Measurements from ENCODE around the gene SYT1. TPM values are rescaled to one million over a fixed set of nuclear protein-coding genes. Genes with fewer than 3 reads are reported as not detected.

The SYT1 gene
- total and polyA plus RNA-seq, 2 experiments from 2014 or later = 48.7 to 51.7 TPM

DNA sequence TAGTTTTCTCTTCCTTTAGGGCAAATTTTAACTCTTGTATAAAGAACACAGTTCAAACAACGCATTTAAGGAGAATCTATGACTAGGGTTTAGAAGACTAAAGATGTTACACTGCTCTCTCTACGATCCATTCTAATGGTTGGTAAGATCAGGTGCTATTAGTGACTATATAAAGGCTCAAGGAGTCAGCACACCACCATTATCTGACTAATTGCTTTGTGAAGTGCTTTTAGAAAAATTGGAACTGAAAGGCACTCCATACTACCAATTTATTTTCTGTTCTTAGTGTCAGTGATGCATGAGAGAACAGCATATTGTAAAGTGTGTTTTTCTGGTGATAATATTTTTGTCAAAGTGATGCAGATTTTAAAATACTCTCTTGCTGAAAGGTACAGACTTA lies 136.8 kb downstream of the SYT1 start (continued):
- TF ChIP-seq, protein P1, sequence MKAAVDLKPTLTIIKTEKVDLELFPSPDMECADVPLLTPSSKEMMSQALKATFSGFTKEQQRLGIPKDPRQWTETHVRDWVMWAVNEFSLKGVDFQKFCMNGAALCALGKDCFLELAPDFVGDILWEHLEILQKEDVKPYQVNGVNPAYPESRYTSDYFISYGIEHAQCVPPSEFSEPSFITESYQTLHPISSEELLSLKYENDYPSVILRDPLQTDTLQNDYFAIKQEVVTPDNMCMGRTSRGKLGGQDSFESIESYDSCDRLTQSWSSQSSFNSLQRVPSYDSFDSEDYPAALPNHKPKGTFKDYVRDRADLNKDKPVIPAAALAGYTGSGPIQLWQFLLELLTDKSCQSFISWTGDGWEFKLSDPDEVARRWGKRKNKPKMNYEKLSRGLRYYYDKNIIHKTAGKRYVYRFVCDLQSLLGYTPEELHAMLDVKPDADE (IDR thresholded peaks at IDR 0.05) = no peak
- TF ChIP-seq POLR2AphosphoS5 (IDR thresholded peaks at IDR 0.05; ENCODE audit: low read depth) = no peak
- TF ChIP-seq, protein P2, sequence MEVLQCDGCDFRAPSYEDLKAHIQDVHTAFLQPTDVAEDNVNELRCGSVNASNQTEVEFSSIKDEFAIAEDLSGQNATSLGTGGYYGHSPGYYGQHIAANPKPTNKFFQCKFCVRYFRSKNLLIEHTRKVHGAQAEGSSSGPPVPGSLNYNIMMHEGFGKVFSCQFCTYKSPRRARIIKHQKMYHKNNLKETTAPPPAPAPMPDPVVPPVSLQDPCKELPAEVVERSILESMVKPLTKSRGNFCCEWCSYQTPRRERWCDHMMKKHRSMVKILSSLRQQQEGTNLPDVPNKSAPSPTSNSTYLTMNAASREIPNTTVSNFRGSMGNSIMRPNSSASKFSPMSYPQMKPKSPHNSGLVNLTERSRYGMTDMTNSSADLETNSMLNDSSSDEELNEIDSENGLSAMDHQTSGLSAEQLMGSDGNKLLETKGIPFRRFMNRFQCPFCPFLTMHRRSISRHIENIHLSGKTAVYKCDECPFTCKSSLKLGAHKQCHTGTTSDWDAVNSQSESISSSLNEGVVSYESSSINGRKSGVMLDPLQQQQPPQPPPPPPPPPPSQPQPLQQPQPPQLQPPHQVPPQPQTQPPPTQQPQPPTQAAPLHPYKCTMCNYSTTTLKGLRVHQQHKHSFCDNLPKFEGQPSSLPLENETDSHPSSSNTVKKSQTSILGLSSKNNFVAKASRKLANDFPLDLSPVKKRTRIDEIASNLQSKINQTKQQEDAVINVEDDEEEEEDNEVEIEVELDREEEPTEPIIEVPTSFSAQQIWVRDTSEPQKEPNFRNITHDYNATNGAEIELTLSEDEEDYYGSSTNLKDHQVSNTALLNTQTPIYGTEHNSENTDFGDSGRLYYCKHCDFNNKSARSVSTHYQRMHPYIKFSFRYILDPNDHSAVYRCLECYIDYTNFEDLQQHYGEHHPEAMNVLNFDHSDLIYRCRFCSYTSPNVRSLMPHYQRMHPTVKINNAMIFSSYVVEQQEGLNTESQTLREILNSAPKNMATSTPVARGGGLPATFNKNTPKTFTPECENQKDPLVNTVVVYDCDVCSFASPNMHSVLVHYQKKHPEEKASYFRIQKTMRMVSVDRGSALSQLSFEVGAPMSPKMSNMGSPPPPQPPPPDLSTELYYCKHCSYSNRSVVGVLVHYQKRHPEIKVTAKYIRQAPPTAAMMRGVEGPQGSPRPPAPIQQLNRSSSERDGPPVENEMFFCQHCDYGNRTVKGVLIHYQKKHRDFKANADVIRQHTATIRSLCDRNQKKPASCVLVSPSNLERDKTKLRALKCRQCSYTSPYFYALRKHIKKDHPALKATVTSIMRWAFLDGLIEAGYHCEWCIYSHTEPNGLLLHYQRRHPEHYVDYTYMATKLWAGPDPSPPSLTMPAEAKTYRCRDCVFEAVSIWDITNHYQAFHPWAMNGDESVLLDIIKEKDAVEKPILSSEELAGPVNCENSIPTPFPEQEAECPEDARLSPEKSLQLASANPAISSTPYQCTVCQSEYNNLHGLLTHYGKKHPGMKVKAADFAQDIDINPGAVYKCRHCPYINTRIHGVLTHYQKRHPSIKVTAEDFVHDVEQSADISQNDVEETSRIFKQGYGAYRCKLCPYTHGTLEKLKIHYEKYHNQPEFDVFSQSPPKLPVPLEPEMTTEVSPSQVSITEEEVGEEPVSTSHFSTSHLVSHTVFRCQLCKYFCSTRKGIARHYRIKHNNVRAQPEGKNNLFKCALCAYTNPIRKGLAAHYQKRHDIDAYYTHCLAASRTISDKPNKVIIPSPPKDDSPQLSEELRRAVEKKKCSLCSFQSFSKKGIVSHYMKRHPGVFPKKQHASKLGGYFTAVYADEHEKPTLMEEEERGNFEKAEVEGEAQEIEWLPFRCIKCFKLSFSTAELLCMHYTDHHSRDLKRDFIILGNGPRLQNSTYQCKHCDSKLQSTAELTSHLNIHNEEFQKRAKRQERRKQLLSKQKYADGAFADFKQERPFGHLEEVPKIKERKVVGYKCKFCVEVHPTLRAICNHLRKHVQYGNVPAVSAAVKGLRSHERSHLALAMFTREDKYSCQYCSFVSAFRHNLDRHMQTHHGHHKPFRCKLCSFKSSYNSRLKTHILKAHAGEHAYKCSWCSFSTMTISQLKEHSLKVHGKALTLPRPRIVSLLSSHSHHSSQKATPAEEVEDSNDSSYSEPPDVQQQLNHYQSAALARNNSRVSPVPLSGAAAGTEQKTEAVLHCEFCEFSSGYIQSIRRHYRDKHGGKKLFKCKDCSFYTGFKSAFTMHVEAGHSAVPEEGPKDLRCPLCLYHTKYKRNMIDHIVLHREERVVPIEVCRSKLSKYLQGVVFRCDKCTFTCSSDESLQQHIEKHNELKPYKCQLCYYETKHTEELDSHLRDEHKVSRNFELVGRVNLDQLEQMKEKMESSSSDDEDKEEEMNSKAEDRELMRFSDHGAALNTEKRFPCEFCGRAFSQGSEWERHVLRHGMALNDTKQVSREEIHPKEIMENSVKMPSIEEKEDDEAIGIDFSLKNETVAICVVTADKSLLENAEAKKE (CRISPR knock-in tag; IDR thresholded peaks at IDR 0.05) = no peak
- no peak for TF ChIP-seq ZNF114 (CRISPR knock-in tag; IDR thresholded peaks at IDR 0.05)

DNA sequence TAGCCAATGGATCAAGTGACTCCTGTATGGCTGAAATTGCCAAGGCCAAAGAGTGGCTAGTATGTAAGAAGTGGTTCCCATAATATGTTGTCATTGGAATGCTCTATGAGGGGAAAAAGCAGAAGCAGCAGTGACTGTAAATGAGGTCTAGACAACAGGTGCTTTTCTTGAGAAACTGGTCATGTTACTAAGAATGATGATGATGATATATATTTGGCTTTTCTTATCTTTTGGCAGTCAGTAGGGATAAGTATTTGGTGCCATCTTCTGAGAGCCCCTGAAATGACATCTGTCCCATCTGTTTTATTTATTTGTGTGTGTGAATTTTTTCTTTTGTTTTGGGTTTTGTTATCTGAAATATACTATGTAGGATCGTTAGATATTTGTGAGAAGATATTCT lies 141.7 kb downstream of the SYT1 start:
- Histone ChIP-seq H3K79me2 (replicated peaks; ENCODE audit: insufficient read depth) (peaks cover 4% of the 10 kb centered on the region; the same call in 1 of the 2 replicates), H3K27ac (ENCODE audit: low read depth) (no peak overlapping the region), H3K4me1 (ENCODE audit: insufficient read depth) (peaks cover 16% of the 10 kb centered on the region), H3K4me3 (no peak overlapping the region), H3K27me3 (ENCODE audit: insufficient read depth) (no peaks in the 10 kb centered on the region), H2AFZ (no peak overlapping the region), H3K36me3 (ENCODE audit: insufficient read depth) (no peaks in the 10 kb centered on the region), H3K4me2 (no peak overlapping the region), H3K9me2 (ENCODE audit: insufficient read depth) (no peaks in the 10 kb centered on the region), H3F3A (replicated peaks; ENCODE audit: low read depth) (no peaks in the 10 kb centered on the region), H4K20me1 (replicated peaks; ENCODE audit: insufficient read depth) (peaks cover 13% of the 10 kb centered on the region; the same call in 1 of the 2 replicates)
- ATAC-seq (no peak), DNase-seq (ENCODE audit: low spot score) (no peak)
- TF ChIP-seq, protein P3, sequence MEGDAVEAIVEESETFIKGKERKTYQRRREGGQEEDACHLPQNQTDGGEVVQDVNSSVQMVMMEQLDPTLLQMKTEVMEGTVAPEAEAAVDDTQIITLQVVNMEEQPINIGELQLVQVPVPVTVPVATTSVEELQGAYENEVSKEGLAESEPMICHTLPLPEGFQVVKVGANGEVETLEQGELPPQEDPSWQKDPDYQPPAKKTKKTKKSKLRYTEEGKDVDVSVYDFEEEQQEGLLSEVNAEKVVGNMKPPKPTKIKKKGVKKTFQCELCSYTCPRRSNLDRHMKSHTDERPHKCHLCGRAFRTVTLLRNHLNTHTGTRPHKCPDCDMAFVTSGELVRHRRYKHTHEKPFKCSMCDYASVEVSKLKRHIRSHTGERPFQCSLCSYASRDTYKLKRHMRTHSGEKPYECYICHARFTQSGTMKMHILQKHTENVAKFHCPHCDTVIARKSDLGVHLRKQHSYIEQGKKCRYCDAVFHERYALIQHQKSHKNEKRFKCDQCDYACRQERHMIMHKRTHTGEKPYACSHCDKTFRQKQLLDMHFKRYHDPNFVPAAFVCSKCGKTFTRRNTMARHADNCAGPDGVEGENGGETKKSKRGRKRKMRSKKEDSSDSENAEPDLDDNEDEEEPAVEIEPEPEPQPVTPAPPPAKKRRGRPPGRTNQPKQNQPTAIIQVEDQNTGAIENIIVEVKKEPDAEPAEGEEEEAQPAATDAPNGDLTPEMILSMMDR (conservative IDR thresholded peaks at IDR 0.05; ENCODE audit: low read depth in 2 of 2) = peak; percentile 35 to 45
- no peak for TF ChIP-seq EZH2 (IDR thresholded peaks at IDR 0.05; ENCODE audit: low read depth, unreplicated experiment)
- Mint-ChIP-seq H3K27me3 (ENCODE audit: insufficient read depth, low read depth, poor library complexity) (no peaks in the 10 kb centered on the region), H3K4me1 (peaks cover 17% of the 10 kb centered on the region), H3K36me3 (ENCODE audit: low read depth) (no peaks in the 10 kb centered on the region), H3K27ac (no peak overlapping the region), H3K9me3 (no peaks in the 10 kb centered on the region), H3K4me3 (no peak overlapping the region)
